Uterus (tissue), 2 donors: ENCODE results near the gene FOS.

Experiments used
- CTCF ChIP-seq, 4 experiments: fragments of 200-600 bp in 2 of 4; fragments of 450-650 bp in 2 of 4; sonication (generic) in 2 of 4; IDR thresholded peaks; one replicate each; pipeline ENCODE4 v1.5.1; 2016 to 2019; ENCODE audit warnings: antibody characterized with exemption in 4 of 4, mild to moderate bottlenecking in 2 of 4, moderate library complexity in 1 of 4
- POLR2A ChIP-seq, 2 donors: fragments of 450-650 bp; IDR thresholded peaks; one replicate each; pipeline ENCODE4 v1.6.1; 2016; ENCODE audit warnings: antibody characterized with exemption in 2 of 2, mild to moderate bottlenecking in 1 of 2, moderate library complexity in 1 of 2

GRCh38 chr14:75299576-75299975, 20.9 kb downstream of the FOS start:
- TF ChIP-seq CTCF (IDR thresholded peaks at IDR 0.05): no peak
- TF ChIP-seq POLR2A (IDR thresholded peaks at IDR 0.05): no peak
